Upper lobe of left lung (tissue), 6 donors: ENCODE measurements around the gene SNTA1. TPM values are rescaled to one million over a fixed set of nuclear protein-coding genes. Genes with fewer than 3 reads are reported as not detected.
"Not testable (repeated sequence)": the region's sequence is repeated elsewhere in the genome, so short reads cannot be mapped to it uniquely, and the experiment has no call there.

ENCODE experiments used
- ATAC-seq, 2 donors: fragments of 200-7000 bp; cut with Tn5 transposase; one replicate each; pipeline ENCODE4 v1.9.1; 2022; ENCODE audit warnings: mild to moderate bottlenecking in 2 of 2, moderate library complexity in 2 of 2; ENCODE audit not compliant: low FRiP score in 2 of 2
- DNase-seq, 2 donors: peaks; one replicate each; pipeline ENCODE4 v3.0.0-alpha.2; 2019 to 2020
- H3K27ac ChIP-seq, 4 donors: fragments of 200-600 bp; sonication (generic); one replicate each; pipeline ENCODE4 v1.5.1; 2016 to 2019
- H3K27me3 ChIP-seq, 4 donors: fragments of 200-600 bp; sonication (generic); one replicate each; pipeline ENCODE4 v1.5.1; 2017 to 2019
- H3K36me3 ChIP-seq, 4 donors: fragments of 200-600 bp; sonication (generic); one replicate each; pipeline ENCODE4 v1.5.1; 2016 to 2019
- H3K4me1 ChIP-seq, 4 donors: fragments of 200-600 bp; sonication (generic); one replicate each; pipeline ENCODE4 v1.5.1; 2018 to 2019
- H3K4me3 ChIP-seq, 4 donors: fragments of 200-600 bp; sonication (generic); one replicate each; pipeline ENCODE4 v1.5.1; 2017 to 2019; ENCODE audit warnings: mild to moderate bottlenecking in 2 of 4, moderate library complexity in 1 of 4
- H3K9me3 ChIP-seq, 4 donors: fragments of 200-600 bp; sonication (generic); one replicate each; pipeline ENCODE4 v1.5.1; 2018 to 2019
- CTCF ChIP-seq, 6 experiments: fragments of 450-650 bp in 4 of 6; fragments of 200-600 bp in 2 of 6; sonication (generic) in 2 of 6; IDR thresholded peaks; one replicate each; pipeline ENCODE4 v1.5.1; 2016 to 2019; ENCODE audit warnings: antibody characterized with exemption in 6 of 6
- EP300 ChIP-seq, 4 donors: sonication (generic); formaldehyde crosslinking; IDR thresholded peaks; one replicate each; pipeline ENCODE4 v1.5.1; 2017; ENCODE audit warnings: antibody characterized with exemption in 4 of 4, control low read depth in 2 of 4
- POLR2A ChIP-seq, 4 donors: fragments of 450-650 bp; IDR thresholded peaks; one replicate each; pipeline ENCODE4 v1.5.1; 2016 to 2017; ENCODE audit warnings: antibody characterized with exemption in 4 of 4, mild to moderate bottlenecking in 2 of 4
- POLR2AphosphoS5 ChIP-seq, 2 donors: sonication (generic); formaldehyde crosslinking; IDR thresholded peaks; one replicate each; pipeline ENCODE4 v1.5.1; 2017; ENCODE audit warnings: antibody characterized with exemption in 2 of 2
- WGBS, 2 donors: methylation state at CpG; one replicate each; pipeline ENCODE4 v1.1.5; 2017 to 2018; 5-methylcytosine and 5-hydroxymethylcytosine counted together
- total RNA-seq, 6 donors: library from RNA; depleted of rRNA in 4 of 6; stranded (reverse); fragments of >200 nt in 4 of 6; gene quantifications; one replicate each; pipeline versions ENCODE4 v1.1.0 to v1.2.1, GENCODE V29; 2016 to 2021
- donor health status: DM: no; HTN: no; CAD: no; lungs with moderate emphysema.
- donor health status: DM: no; HTN: yes; CAD: no; lungs with severe emphysema.

Gene SNTA1
- total RNA-seq, 6 donors from 2014 or later, result 8.2 to 23.4 (median 11.3) TPM

DNA sequence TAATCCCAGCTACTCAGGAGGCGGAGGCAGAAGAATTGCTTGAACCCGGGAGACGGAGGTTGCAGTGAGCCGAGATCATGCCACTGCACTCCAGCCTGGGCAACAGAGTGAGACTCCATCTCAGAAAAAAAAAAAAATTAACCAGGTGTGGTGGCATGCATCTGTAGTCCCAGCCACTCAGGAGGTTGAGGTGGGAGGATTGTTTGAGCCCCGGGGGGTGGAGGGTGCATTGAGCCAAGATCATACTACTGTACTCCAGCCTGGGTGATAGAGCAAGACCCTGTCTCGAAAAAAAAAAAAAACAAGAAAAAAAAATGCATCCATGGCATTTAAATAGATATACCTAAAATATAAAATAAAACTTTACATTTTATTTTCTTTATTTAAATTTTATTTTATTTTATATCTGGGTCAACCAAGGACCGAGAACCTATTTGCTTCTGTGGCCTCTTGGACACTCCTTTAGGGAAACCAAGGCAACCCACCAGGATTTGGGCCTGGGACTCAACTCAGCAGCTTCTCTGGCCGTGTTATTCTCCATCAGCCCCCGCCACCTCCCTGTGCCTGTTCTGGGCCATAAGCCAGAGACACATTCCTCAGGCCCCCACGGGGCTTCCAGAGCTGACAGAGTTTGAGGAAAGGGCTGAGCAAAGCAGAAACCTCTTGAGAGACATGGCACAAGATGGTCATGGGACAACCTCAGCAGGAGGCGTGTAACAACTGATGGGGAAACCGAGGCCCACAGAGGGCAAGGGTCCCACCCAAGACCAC lies 6.2 kb downstream of the SNTA1 start:
- ATAC-seq, result peak in 1 of 2 donors; percentile 44

GRCh38 chr20:33434434-33434833 lies 9.1 kb downstream of the SNTA1 start:
- Histone ChIP-seq H3K27ac (no peak overlapping the region), H3K4me3 (no peak overlapping the region), H3K9me3 (no peaks in the 10 kb centered on the region), H3K36me3 (no peaks in the 10 kb centered on the region), H3K4me1 (no peaks in the 10 kb centered on the region), H3K27me3 (no peaks in the 10 kb centered on the region)
- ATAC-seq, result no peak
- WGBS, 2 donors, result 97% methylated on average over 5 of the region's 5 CpGs
- TF ChIP-seq CTCF (IDR thresholded peaks at IDR 0.05) (no peak), POLR2AphosphoS5 (IDR thresholded peaks at IDR 0.05) (no peak), POLR2A (IDR thresholded peaks at IDR 0.05) (no peak), EP300 (IDR thresholded peaks at IDR 0.05) (no peak)
- DNase-seq, result no peak

More for the DNA sequence above, 6.2 kb downstream of the SNTA1 start:
- Histone ChIP-seq H3K9me3 (no peaks in the 10 kb centered on the region), H3K27me3 (no peaks in the 10 kb centered on the region), H3K4me1 (peaks cover 0 to 1% (median 0%) of the 10 kb centered on the region in 4 donors), H3K4me3 (no peak overlapping the region), H3K36me3 (no peaks in the 10 kb centered on the region), H3K27ac (no peak overlapping the region)
- 75 to 81% methylated on average over 12 of the region's 12 CpGs for WGBS, 2 donors
- no peak for DNase-seq
- TF ChIP-seq CTCF (IDR thresholded peaks at IDR 0.05), result no peak
- TF ChIP-seq EP300 (IDR thresholded peaks at IDR 0.05), result no peak
- no peak for TF ChIP-seq POLR2AphosphoS5 (IDR thresholded peaks at IDR 0.05)
- TF ChIP-seq POLR2A (IDR thresholded peaks at IDR 0.05), result no peak

DNA sequence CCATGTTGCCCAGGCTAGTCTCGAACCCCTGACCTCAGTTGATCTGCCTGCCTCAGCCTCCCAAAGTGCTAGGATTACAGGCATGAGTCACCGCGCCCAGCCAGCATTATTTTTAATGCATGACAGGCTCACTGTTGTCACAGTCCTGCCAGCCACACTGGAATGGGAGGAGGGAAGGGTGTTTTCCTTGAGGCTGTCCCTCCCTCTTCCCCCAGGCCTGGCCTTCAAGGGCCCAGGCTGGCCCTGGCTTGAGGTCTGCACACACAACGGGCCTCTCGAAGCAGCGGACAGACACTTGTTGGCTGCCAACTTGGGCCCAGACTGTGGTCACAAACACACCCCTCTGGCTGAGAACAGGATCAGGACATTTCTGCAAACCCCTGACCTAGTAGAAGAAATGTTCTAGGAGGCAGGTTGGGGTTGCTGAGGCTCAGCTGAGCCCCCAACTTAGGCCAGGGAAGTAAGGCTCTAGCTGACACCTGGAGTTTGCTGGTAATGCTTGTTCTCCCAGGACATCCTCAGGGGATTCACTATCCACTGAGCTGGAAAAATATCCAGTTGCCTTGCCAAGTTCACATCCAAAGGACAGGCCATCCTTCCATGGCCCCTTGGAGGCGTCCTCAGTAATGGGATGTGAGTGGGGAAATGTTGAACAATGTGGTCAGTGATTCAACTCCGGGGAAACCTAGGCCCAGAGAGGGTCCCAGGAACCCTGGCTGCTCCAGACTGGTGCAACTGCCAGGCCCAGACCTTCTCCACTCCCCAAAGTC lies 9.9 kb downstream of the SNTA1 start:
- H3K9me3 ChIP-seq, result no peaks in the 10 kb centered on the region
- 76 to 81% methylated on average over 5 to 8 of the region's 8 CpGs for WGBS, 2 donors
- DNase-seq (peak in 1 of 2 donors; percentile 74), ATAC-seq (peak; percentile 54 to 86)
- no peaks in the 10 kb centered on the region for H3K36me3 ChIP-seq
- TF ChIP-seq EP300 (IDR thresholded peaks at IDR 0.05) (no peak), CTCF (IDR thresholded peaks at IDR 0.05) (no peak), POLR2AphosphoS5 (IDR thresholded peaks at IDR 0.05) (no peak), POLR2A (IDR thresholded peaks at IDR 0.05) (no peak)
- no peak overlapping the region for H3K4me3 ChIP-seq
- no peaks in the 10 kb centered on the region for H3K27me3 ChIP-seq
- H3K27ac ChIP-seq, result peak overlapping the region in 1 of 4 donors; percentile 42
- no peaks in the 10 kb centered on the region for H3K4me1 ChIP-seq

DNA sequence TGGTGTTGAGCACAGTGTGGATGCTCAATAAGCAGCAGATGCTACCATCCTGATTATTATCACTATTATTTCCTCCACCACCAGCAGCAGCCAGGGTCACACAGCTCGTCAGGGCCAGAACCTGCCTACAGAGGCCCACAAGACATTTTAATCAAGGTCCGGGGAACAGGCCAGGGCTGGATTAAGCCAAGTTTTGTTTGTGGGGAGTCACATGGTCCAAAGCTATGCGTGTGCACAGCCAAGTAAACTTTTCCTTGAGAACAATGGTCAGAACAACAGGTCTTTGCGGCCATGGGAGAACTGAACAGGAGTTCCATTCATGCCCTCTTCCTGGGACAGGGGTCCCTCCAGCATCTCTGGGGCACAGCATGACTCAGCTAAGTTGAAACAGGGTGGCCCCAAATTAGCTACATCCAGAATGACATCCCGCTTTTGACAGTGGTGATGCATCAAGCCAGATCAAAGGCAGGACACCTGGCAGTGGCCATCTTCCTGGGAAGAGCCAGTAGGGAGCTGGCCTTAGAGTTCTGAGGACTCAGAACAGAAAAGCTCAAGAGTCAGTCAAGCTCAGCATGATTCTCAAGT lies 11.7 kb downstream of the SNTA1 start:
- no peaks in the 10 kb centered on the region for H3K4me1 ChIP-seq
- H3K36me3 ChIP-seq, result no peaks in the 10 kb centered on the region
- H3K9me3 ChIP-seq, result no peaks in the 10 kb centered on the region
- TF ChIP-seq EP300 (IDR thresholded peaks at IDR 0.05) (no peak), POLR2A (IDR thresholded peaks at IDR 0.05) (no peak), CTCF (IDR thresholded peaks at IDR 0.05) (no peak), POLR2AphosphoS5 (IDR thresholded peaks at IDR 0.05) (no peak)
- H3K4me3 ChIP-seq, result no peak overlapping the region
- ATAC-seq (no peak), DNase-seq (no peak)
- no peaks in the 10 kb centered on the region for H3K27me3 ChIP-seq
- no peak overlapping the region for H3K27ac ChIP-seq
- 69 to 81% methylated on average over 4 to 5 of the region's 5 CpGs for WGBS, 2 donors

DNA sequence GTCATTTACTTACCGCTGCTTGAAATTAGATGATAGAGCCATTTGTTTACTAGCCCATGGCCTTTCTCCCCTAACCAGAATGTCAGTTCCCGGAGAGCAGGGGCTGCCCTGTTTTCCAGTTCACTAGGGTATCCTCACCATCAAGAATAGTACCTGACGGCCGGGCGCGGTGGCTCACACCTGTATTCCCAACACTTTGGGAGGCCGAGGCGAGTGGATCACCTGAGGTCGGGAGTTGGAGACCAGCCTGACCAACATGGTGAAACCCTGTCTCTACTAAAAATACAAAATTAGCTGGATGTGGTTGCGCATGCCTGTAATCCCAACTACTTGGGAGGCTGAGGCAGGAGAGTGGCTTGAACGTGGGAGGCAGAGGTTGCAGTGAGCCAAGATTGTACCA lies 19.7 kb downstream of the SNTA1 start:
- not testable (repeated sequence) for H3K4me1 ChIP-seq, H3K4me3 ChIP-seq, H3K36me3 ChIP-seq, DNase-seq, H3K9me3 ChIP-seq, H3K27me3 ChIP-seq, ATAC-seq
- 95% methylated on average over 11 of the region's 11 CpGs for WGBS, 2 donors
- H3K27ac ChIP-seq, result peak overlapping the region in 2 of 4 donors; percentile 35
